Caco-2 (cell line): ENCODE results near the gene SLC27A5. TPM values are rescaled to one million over a fixed set of nuclear protein-coding genes. Genes with fewer than 3 reads are reported as not detected.
A peak's percentile ranks its signal among the peaks of the same experiment; 100 is the strongest.

Experiments used
- BruUV-seq: library from RNA; stranded (reverse); fragments of 400-500 nt; replicated peaks from 2 replicates; lab custom pipeline; 2021; lab: Mats Ljungman, UMichigan
- CTCF ChIA-PET: fragments of 300-600 bp; sonication (Branson Sonifier 250); formaldehyde crosslinking; loops from one replicate; lab custom pipeline; 2022; ENCODE audit warnings: antibody characterized with exemption; lab: Charles Lee
- POLR2A ChIA-PET: fragments of 300-600 bp; sonication (Branson Sonifier 250); formaldehyde crosslinking; loops from one replicate; lab custom pipeline; 2022; ENCODE audit warnings: antibody characterized with exemption; lab: Charles Lee
- DNase-seq, 2 experiments: peaks; one replicate each; pipeline versions ENCODE4 v3.0.0 to v3.0.0-alpha.2; 2020 to 2022
- H3K27me3 ChIP-seq: replicated peaks from 2 replicates; pipeline ENCODE4 v1.6.0; 2011; ENCODE audit warnings: low read length; ENCODE audit not compliant: control insufficient read depth, insufficient read depth
- H3K36me3 ChIP-seq: 2 replicates; pipeline ENCODE4 v1.5.1; 2011; ENCODE audit warnings: low read length; ENCODE audit not compliant: control insufficient read depth, insufficient read depth
- H3K4me1 ChIP-seq: fragments of 250-450 bp; sonication (Bioruptor Pico); 2 replicates; pipeline ENCODE4 v1.5.1; 2020; ENCODE audit warnings: mild to moderate bottlenecking
- H3K4me3 ChIP-seq: 2 replicates; pipeline ENCODE4 v1.5.1; 2011; ENCODE audit warnings: low read depth, mild to moderate bottlenecking, control low read depth, low read length
- H3K9me3 ChIP-seq: fragments of 250-450 bp; sonication (Bioruptor Pico); 2 replicates; pipeline ENCODE4 v1.5.1; 2020; ENCODE audit warnings: mild to moderate bottlenecking, moderate library complexity
- H3K27ac Mint-ChIP-seq: one replicate; pipeline ENCODE4 v1.8.0; 2022; ENCODE audit warnings: mixed read lengths; ENCODE audit not compliant: unreplicated experiment
- H3K27me3 Mint-ChIP-seq: one replicate; pipeline ENCODE4 v1.8.0; 2022; ENCODE audit warnings: mixed read lengths; ENCODE audit not compliant: insufficient read depth, unreplicated experiment
- H3K36me3 Mint-ChIP-seq: one replicate; pipeline ENCODE4 v1.8.0; 2022; ENCODE audit warnings: mild to moderate bottlenecking, mixed read lengths; ENCODE audit not compliant: insufficient read depth, unreplicated experiment
- H3K4me1 Mint-ChIP-seq: one replicate; pipeline ENCODE4 v1.8.0; 2022; ENCODE audit warnings: low read depth, mixed read lengths; ENCODE audit not compliant: unreplicated experiment
- H3K4me3 Mint-ChIP-seq: one replicate; pipeline ENCODE4 v1.8.0; 2022; ENCODE audit warnings: mild to moderate bottlenecking, moderate library complexity, mixed read lengths; ENCODE audit not compliant: unreplicated experiment
- H3K9me3 Mint-ChIP-seq: one replicate; pipeline ENCODE4 v1.8.0; 2022; ENCODE audit warnings: mixed read lengths; ENCODE audit not compliant: unreplicated experiment
- CTCF ChIP-seq, 2 experiments: fragments of 200-600 bp in 1 of 2; IDR thresholded peaks; 1 replicate in 1 of 2; 2 replicates in 1 of 2; pipeline versions ENCODE4 v1.5.1 to v1.8.0; 2011 to 2022; ENCODE audit warnings: antibody characterized with exemption in 1 of 2, control low read depth in 1 of 2, inconsistent platforms in 1 of 2, low read depth in 1 of 2, low read length in 1 of 2, mild to moderate bottlenecking in 1 of 2, moderate library complexity in 1 of 2; ENCODE audit not compliant: insufficient read depth in 1 of 2, severe bottlenecking in 1 of 2, unreplicated experiment in 1 of 2
- intact Hi-C: fragments of 100-400 bp; cut with micrococcal nuclease; formaldehyde crosslinking; loops from one replicate; pipeline ENCODE4 v1.10.0; 2022; ENCODE audit not compliant: unreplicated experiment
- total RNA-seq: library from RNA; stranded (reverse); gene quantifications from 2 replicates; pipeline ENCODE4 v1.2.3, GENCODE V29; 2022

Gene SLC27A5
- total RNA-seq, 1 experiment from 2014 or later, result 10.3 TPM

GRCh38 chr19:58538257-58539168 is 26.7 kb upstream of the SLC27A5 start:
- H3K27ac Mint-ChIP-seq, result peak overlapping the region; percentile 92
- DNase-seq, result peak; percentile 89 to 94
- peaks cover 13% of the 10 kb centered on the region for H3K36me3 Mint-ChIP-seq
- H3K9me3 Mint-ChIP-seq, result no peaks in the 10 kb centered on the region
- Histone ChIP-seq H3K4me3 (peak overlapping the region; percentile 45), H3K27me3 (no peaks in the 10 kb centered on the region), H3K9me3 (no peaks in the 10 kb centered on the region), H3K4me1 (0 out of 2 replicates have a peak, but pooled peaks cover 5% of the 10 kb centered on the region), H3K36me3 (no peaks in the 10 kb centered on the region)
- TF ChIP-seq CTCF (IDR thresholded peaks at IDR 0.05; ENCODE audit: insufficient read depth in 1 of 2, low read depth in 1 of 2, low read length in 1 of 2, severe bottlenecking in 1 of 2, unreplicated experiment in 1 of 2), result no peak
- peaks cover 7% of the 10 kb centered on the region for H3K4me1 Mint-ChIP-seq
- intact Hi-C loops, result loop anchor here (1.0 kb wide), 1 partner anchor 19 kb away; the partner anchor contains the start of gene ZBTB45
- ChIA-PET POLR2A (interaction anchor here (1.0 kb wide), 1 partner anchor 19 kb away, joined by 5 read pairs; the partner anchor contains the start of gene ZBTB45), CTCF (interaction anchor here (1.0 kb wide), 1 partner anchor 19 kb away, joined by 6 read pairs; the partner anchor contains the start of gene ZBTB45)
- H3K4me3 Mint-ChIP-seq, result peak overlapping the region; percentile 87
- H3K27me3 Mint-ChIP-seq, result peaks cover 6% of the 10 kb centered on the region
- BruUV-seq, result TSS peak; percentile 49

GRCh38 chr19:58536852-58537798 is 25.3 kb upstream of the SLC27A5 start:
- DNase-seq, result no peak
- Mint-ChIP-seq H3K27ac (peak overlapping the region; percentile 92), H3K4me1 (peaks cover 7% of the 10 kb centered on the region), H3K9me3 (no peaks in the 10 kb centered on the region), H3K36me3 (peaks cover 13% of the 10 kb centered on the region), H3K27me3 (peaks cover 1% of the 10 kb centered on the region), H3K4me3 (peak overlapping the region; percentile 87)
- Histone ChIP-seq H3K27me3 (no peaks in the 10 kb centered on the region), H3K4me1 (0 out of 2 replicates have a peak, but pooled peaks cover 5% of the 10 kb centered on the region), H3K4me3 (no peak overlapping the region), H3K9me3 (no peaks in the 10 kb centered on the region), H3K36me3 (no peaks in the 10 kb centered on the region)
- ChIA-PET CTCF (interaction anchor here (1.0 kb wide), 1 partner anchor 18 kb away, joined by 6 read pairs; the partner anchor contains the start of gene ZBTB45), POLR2A (interaction anchor here (1.0 kb wide), 1 partner anchor 17 kb away, joined by 5 read pairs; the partner anchor contains the start of gene ZBTB45)
- intact Hi-C loops, result no loop called here
- TF ChIP-seq CTCF (IDR thresholded peaks at IDR 0.05; ENCODE audit: insufficient read depth in 1 of 2, low read depth in 1 of 2, low read length in 1 of 2, severe bottlenecking in 1 of 2, unreplicated experiment in 1 of 2), result no peak
- no TSS peak for BruUV-seq
